Breast epithelium (tissue), 4 donors: ENCODE data around the gene XRCC6. TPM values are rescaled to one million over a fixed set of nuclear protein-coding genes. Genes with fewer than 3 reads are reported as not detected.
"Not testable (repeated sequence)": the region's sequence is repeated elsewhere in the genome, so short reads cannot be mapped to it uniquely, and the experiment has no call there.

Experiments
- DNase-seq, 2 donors: peaks; one replicate each; pipeline ENCODE4 v3.0.0-alpha.2; 2019; ENCODE audit warnings: low spot score in 2 of 2
- H3K27ac ChIP-seq, 2 donors: fragments of 200-600 bp; sonication (generic) in 1 of 2; one replicate each; pipeline ENCODE4 v1.5.1; 2016 to 2019; ENCODE audit warnings: mild to moderate bottlenecking in 1 of 2
- H3K27me3 ChIP-seq, 2 donors: fragments of 200-600 bp; sonication (generic) in 1 of 2; one replicate each; pipeline versions ENCODE4 v1.5.1 to v1.6.0; 2017 to 2019; ENCODE audit warnings: control low read depth in 1 of 2, mild to moderate bottlenecking in 1 of 2
- H3K36me3 ChIP-seq: fragments of 200-600 bp; one replicate; pipeline ENCODE4 v1.5.1; 2019
- H3K4me1 ChIP-seq, 2 donors: fragments of 200-600 bp; sonication (generic); one replicate each; pipeline ENCODE4 v1.5.1; 2016 to 2019; ENCODE audit warnings: control low read depth in 1 of 2
- H3K4me3 ChIP-seq, 3 donors: fragments of 200-600 bp; sonication (generic); 1 replicate in 2 of 3; 2 replicates in 1 of 3; pipeline ENCODE4 v1.5.1; 2016 to 2019; ENCODE audit warnings: mild to moderate bottlenecking in 3 of 3, moderate library complexity in 2 of 3
- H3K9me3 ChIP-seq, 2 donors: fragments of 200-600 bp; sonication (generic) in 1 of 2; one replicate each; pipeline ENCODE4 v1.5.1; 2016 to 2019; ENCODE audit warnings: control low read depth in 1 of 2
- CTCF ChIP-seq, 3 donors: fragments of 450-650 bp; IDR thresholded peaks; one replicate each; pipeline ENCODE4 v1.5.1; 2016 to 2017; ENCODE audit warnings: antibody characterized with exemption in 3 of 3, mild to moderate bottlenecking in 3 of 3, moderate library complexity in 3 of 3
- POLR2A ChIP-seq: fragments of 450-650 bp; IDR thresholded peaks from one replicate; pipeline ENCODE4 v1.6.1; 2016; ENCODE audit warnings: antibody characterized with exemption, mild to moderate bottlenecking, moderate library complexity
- POLR2AphosphoS5 ChIP-seq, 3 donors: sonication (generic); formaldehyde crosslinking; IDR thresholded peaks; one replicate each; pipeline ENCODE4 v1.6.1; 2017; ENCODE audit warnings: antibody characterized with exemption in 3 of 3
- intact Hi-C: fragments of 100-400 bp; cut with DNase I; formaldehyde crosslinking; loops from one replicate; pipeline ENCODE4 v1.15.1; 2023; ENCODE audit warnings: low total_unique reads
- total RNA-seq, 3 donors: library from RNA; depleted of rRNA; stranded (reverse); fragments of >200 nt; gene quantifications; one replicate each; pipeline ENCODE4 v1.1.0, GENCODE V29; 2016

XRCC6 gene
- total RNA-seq, 3 donors from 2014 or later: 194 to 232 (median 220) TPM

- no peaks in the 10 kb centered on the region for H3K36me3 ChIP-seq
- no peaks in the 10 kb centered on the region for H3K9me3 ChIP-seq
- peak within 1 kb of the TSS; percentile 98 to 99 for H3K27ac ChIP-seq
- H3K4me1 ChIP-seq: peaks cover 3 to 12% of the 10 kb centered on the region in 2 donors
- peak within 1 kb of the TSS; percentile 88 to 97 (median 89) for H3K4me3 ChIP-seq
- DNase-seq: peak in 1 of 2 donors; percentile 55
- no peak for TF ChIP-seq POLR2A
- TF ChIP-seq POLR2AphosphoS5 (IDR thresholded peaks at IDR 0.05): no peak
- no peak for TF ChIP-seq CTCF (IDR thresholded peaks at IDR 0.05)
- intact Hi-C loops: loop anchor here (2.0 kb wide), 1 partner anchor 68 kb away; no protein-coding TSS in a partner anchor
- no peaks in the 10 kb centered on the region for H3K27me3 ChIP-seq
These were observed 451 bp upstream of the XRCC6 start, which contains the start of gene DESI1 for GRCh38 chr22:41620589-41621098. Gene DESI1 (minus strand): TSS chr22:41621043. CDS start chr22:41620839, 204 bp downstream.

DNA sequence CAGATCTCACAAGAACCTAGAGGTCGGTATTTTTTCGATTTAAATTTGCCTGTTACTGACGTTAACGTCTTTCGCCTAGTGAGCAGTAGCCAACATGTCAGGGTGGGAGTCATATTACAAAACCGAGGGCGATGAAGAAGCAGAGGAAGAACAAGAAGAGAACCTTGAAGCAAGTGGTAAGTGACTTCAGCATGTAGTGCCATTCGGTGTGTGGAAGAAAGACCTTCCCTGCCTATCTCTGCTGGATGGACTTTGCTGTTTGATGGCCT, 750 bp downstream of the XRCC6 start:
- peak overlapping the region; percentile 98 to 99 for H3K27ac ChIP-seq
- intact Hi-C loops: loop anchor here (2.0 kb wide), 1 partner anchor 69 kb away; no protein-coding TSS in a partner anchor
- TF ChIP-seq POLR2AphosphoS5 (IDR thresholded peaks at IDR 0.05) (no peak), CTCF (IDR thresholded peaks at IDR 0.05) (no peak), POLR2A (no peak)

GRCh38 chr22:41625577-41625976, 4.5 kb downstream of the XRCC6 start:
- Histone ChIP-seq H3K27ac (no peak overlapping the region), H3K9me3 (no peaks in the 10 kb centered on the region), H3K4me1 (peaks cover 3 to 7% of the 10 kb centered on the region in 2 donors), H3K27me3 (no peaks in the 10 kb centered on the region), H3K4me3 (no peak overlapping the region), H3K36me3 (no peaks in the 10 kb centered on the region)
- intact Hi-C loops: no loop called here
- TF ChIP-seq POLR2AphosphoS5 (IDR thresholded peaks at IDR 0.05): no peak
- no peak for TF ChIP-seq POLR2A
- TF ChIP-seq CTCF (IDR thresholded peaks at IDR 0.05): no peak
- no peak for DNase-seq

More for the DNA sequence above, 750 bp downstream of the XRCC6 start:
- DNase-seq: no peak
- Histone ChIP-seq H3K4me1 (peaks cover 3 to 12% of the 10 kb centered on the region in 2 donors), H3K36me3 (no peaks in the 10 kb centered on the region), H3K27me3 (no peaks in the 10 kb centered on the region), H3K9me3 (no peaks in the 10 kb centered on the region), H3K4me3 (peak overlapping the region; percentile 88 to 97 (median 89))

- H3K4me3 ChIP-seq, H3K9me3 ChIP-seq, DNase-seq, H3K36me3 ChIP-seq, H3K4me1 ChIP-seq, H3K27ac ChIP-seq, intact Hi-C loops, H3K27me3 ChIP-seq: not testable (repeated sequence)
These were observed 10.0 kb downstream of the XRCC6 start for GRCh38 chr22:41631115-41631514.

DNA sequence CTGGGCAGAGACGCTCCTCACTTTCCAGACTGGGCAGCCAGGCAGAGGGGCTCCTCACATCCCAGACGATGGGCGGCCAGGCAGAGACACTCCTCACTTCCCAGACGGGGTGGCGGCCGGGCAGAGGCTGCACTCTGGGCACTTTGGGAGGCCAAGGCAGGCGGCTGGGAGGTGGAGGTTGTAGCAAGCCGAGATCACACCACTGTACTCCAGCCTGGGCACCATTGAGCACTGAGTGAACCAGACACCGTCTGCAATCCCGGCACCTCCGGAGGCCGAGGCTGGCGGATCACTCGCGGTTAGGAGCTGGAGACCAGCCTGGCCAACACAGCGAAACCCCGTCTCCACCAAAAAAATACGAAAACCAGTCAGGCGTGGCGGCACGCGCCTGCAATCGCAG, 10.5 kb downstream of the XRCC6 start:
- H3K9me3 ChIP-seq, H3K27me3 ChIP-seq, H3K36me3 ChIP-seq, intact Hi-C loops, H3K4me3 ChIP-seq, H3K27ac ChIP-seq, H3K4me1 ChIP-seq, DNase-seq: not testable (repeated sequence)

DNA sequence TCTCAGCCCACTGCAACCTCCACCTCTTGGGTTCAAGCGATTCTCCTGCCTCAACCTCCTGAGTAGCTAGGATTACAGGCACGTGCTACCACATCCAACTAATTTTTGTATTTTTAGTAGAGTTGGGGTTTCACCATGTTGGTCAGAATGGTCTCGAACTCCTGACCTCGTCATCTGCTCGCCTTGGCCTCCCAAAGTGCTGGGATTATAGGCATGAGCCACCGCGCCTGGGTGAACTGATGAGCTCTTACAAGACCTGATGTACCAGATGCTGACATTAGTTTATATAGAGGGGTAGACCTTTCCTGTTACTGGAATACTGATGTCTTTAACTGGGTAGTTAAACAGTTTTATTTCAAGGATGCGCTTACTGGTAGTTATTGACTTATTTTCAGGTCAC, 13.5 kb downstream of the XRCC6 start:
- H3K9me3 ChIP-seq, H3K4me3 ChIP-seq, DNase-seq, H3K27ac ChIP-seq, H3K27me3 ChIP-seq, H3K4me1 ChIP-seq, H3K36me3 ChIP-seq, intact Hi-C loops: not testable (repeated sequence)

DNA sequence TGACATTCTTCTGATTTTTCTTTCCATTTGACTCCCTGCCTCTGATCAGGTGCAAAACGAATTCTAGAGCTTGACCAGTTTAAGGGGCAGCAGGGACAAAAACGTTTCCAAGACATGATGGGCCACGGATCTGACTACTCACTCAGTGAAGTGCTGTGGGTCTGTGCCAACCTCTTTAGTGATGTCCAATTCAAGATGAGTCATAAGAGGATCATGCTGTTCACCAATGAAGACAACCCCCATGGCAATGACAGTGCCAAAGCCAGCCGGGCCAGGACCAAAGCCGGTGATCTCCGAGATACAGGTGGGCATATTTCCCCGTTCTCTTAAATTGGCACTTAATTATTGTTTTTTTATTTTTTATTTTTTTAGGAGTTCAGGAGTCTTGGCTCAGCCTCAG, 15.4 kb downstream of the XRCC6 start:
- Histone ChIP-seq H3K4me3 (no peak overlapping the region), H3K27me3 (no peaks in the 10 kb centered on the region), H3K27ac (no peak overlapping the region), H3K36me3 (no peaks in the 10 kb centered on the region), H3K4me1 (no peaks in the 10 kb centered on the region), H3K9me3 (no peaks in the 10 kb centered on the region)
- no peak for TF ChIP-seq POLR2A
- TF ChIP-seq POLR2AphosphoS5 (IDR thresholded peaks at IDR 0.05): no peak
- TF ChIP-seq CTCF (IDR thresholded peaks at IDR 0.05): no peak
- intact Hi-C loops: no loop called here
- DNase-seq: no peak

DNA sequence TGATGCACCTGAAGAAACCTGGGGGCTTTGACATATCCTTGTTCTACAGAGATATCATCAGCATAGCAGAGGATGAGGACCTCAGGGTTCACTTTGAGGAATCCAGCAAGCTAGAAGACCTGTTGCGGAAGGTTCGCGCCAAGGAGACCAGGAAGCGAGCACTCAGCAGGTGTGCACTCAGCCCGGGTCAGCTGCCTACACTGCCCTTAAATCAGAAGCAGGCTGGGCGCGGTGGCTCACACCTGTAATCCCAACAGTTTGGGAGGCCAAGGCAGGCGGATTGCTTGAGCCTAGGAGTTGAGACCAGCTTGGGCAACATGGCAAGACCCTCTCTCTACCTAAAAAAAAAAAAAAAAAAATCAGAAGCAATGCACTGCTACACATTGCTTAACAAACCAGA, 16.5 kb downstream of the XRCC6 start:
- H3K4me1 ChIP-seq, intact Hi-C loops, H3K36me3 ChIP-seq, H3K4me3 ChIP-seq, H3K27ac ChIP-seq, H3K9me3 ChIP-seq, DNase-seq, H3K27me3 ChIP-seq: not testable (repeated sequence)
